K562 (cell line): Measurements from ENCODE around the gene ACTN1. TPM values are rescaled to one million over a fixed set of nuclear protein-coding genes. Genes with fewer than 3 reads are reported as not detected.

Experiments
- ATAC-seq: fragments of 200-7000 bp; cut with Tn5 transposase; 3 replicates; pipeline ENCODE4 v1.9.1; 2020; ENCODE audit warnings: moderate library complexity
- BruUV-seq: library from RNA; stranded (reverse); fragments of 400-500 nt; replicated peaks from 2 replicates; lab custom pipeline; 2021; lab: Mats Ljungman, UMichigan
- CTCF ChIA-PET: fragments of 300-600 bp; formaldehyde crosslinking; extraction: SDS; loops from one replicate; lab custom pipeline; 2021; ENCODE audit warnings: low intra/inter-chr PET ratio; lab: Yijun Ruan, JAX
- POLR2A ChIA-PET: fragments of 300-600, 350-650 bp; sonication (Branson Sonifier 250); formaldehyde crosslinking; extraction: SDS; loops from one replicate; lab custom pipeline; 2021; ENCODE audit warnings: antibody characterized with exemption, inconsistent platforms; lab: Yijun Ruan, JAX
- DNase-seq, 4 experiments: peaks; one replicate each; pipeline versions ENCODE4 v3.0.0 to v3.0.0-alpha.2; 2011 to 2018; ENCODE audit warnings: low spot score in 3 of 4, mixed read lengths in 3 of 4; ENCODE audit errors: extremely low read depth in 1 of 4
- FAIRE-seq: peaks from 2 replicates; lab custom pipeline; 2011; peaks lifted over from hg19 to GRCh38; lab: Jason Lieb, UNC
- H2AFZ ChIP-seq: 2 replicates; pipeline ENCODE4 v1.6.0; 2011; ENCODE audit warnings: low read depth, low read length, control low read depth, inconsistent platforms
- H3K27ac ChIP-seq: fragments of 200-600 bp; 3 replicates; pipeline ENCODE4 v1.8.0; 2011; ENCODE audit warnings: low read depth, mild to moderate bottlenecking, control low read depth, inconsistent platforms, low read length, moderate library complexity, mixed read lengths; ENCODE audit errors: extremely low read depth
- H3K27me3 ChIP-seq, 2 experiments: fragments of 300-600 bp in 1 of 2; 2 replicates in 1 of 2; 3 replicates in 1 of 2; pipeline versions ENCODE4 v1.6.0 to v1.8.0; 2011; ENCODE audit warnings: inconsistent platforms in 2 of 2, low read length in 2 of 2, mild to moderate bottlenecking in 1 of 2, mixed read lengths in 1 of 2, moderate library complexity in 1 of 2; ENCODE audit not compliant: control insufficient read depth in 2 of 2, insufficient read depth in 2 of 2
- H3K36me3 ChIP-seq: fragments of 300-600 bp; 3 replicates; pipeline ENCODE4 v1.8.0; 2011; ENCODE audit warnings: mild to moderate bottlenecking, low read length, inconsistent platforms; ENCODE audit not compliant: control insufficient read depth, insufficient read depth
- H3K4me1 ChIP-seq, 2 experiments: fragments of 200-600 bp in 1 of 2; replicated peaks in 1 of 2; 2 replicates in 1 of 2; 3 replicates in 1 of 2; pipeline versions ENCODE4 v1.5.1 to v1.8.0; 2011; ENCODE audit warnings: inconsistent platforms in 2 of 2, low read length in 2 of 2, mild to moderate bottlenecking in 1 of 2, mixed read lengths in 1 of 2, moderate library complexity in 1 of 2; ENCODE audit not compliant: control insufficient read depth in 2 of 2, insufficient read depth in 2 of 2
- H3K4me2 ChIP-seq: 2 replicates; pipeline ENCODE4 v1.6.1; 2011; ENCODE audit warnings: low read length, control low read depth, inconsistent platforms, mixed read lengths; ENCODE audit not compliant: insufficient read depth
- H3K4me3 ChIP-seq: fragments of 200-600 bp; sonication (generic), shearing (Covaris generic); 2 replicates; pipeline ENCODE4 v1.5.1; 2016; ENCODE audit warnings: control low read depth, inconsistent platforms
- H3K79me2 ChIP-seq: fragments of 200-600 bp; 3 replicates; pipeline ENCODE4 v1.8.0; 2011; ENCODE audit warnings: low read length, inconsistent platforms; ENCODE audit not compliant: control insufficient read depth, insufficient read depth
- H3K9ac ChIP-seq, 2 experiments: 2 replicates each; pipeline versions ENCODE4 v1.6.0 to v1.6.1; 2011; ENCODE audit warnings: low read depth in 2 of 2, low read length in 2 of 2, control low read depth in 1 of 2, inconsistent platforms in 1 of 2, mild to moderate bottlenecking in 1 of 2, mixed read lengths in 1 of 2; ENCODE audit not compliant: insufficient read depth in 1 of 2
- H3K9me1 ChIP-seq: one replicate; pipeline ENCODE4 v1.6.0; 2011; ENCODE audit warnings: inconsistent platforms, mild to moderate bottlenecking, low read length, moderate library complexity; ENCODE audit not compliant: control insufficient read depth, insufficient read depth
- H3K9me3 ChIP-seq: replicated peaks from 2 replicates; pipeline ENCODE4 v1.5.1; 2011; ENCODE audit warnings: low read depth, low read length, inconsistent platforms; ENCODE audit not compliant: control insufficient read depth, insufficient read depth
- H4K20me1 ChIP-seq: replicated peaks from 2 replicates; pipeline ENCODE4 v1.6.1; 2011; ENCODE audit warnings: low read length, inconsistent platforms, mixed read lengths; ENCODE audit not compliant: control insufficient read depth, insufficient read depth
- CBFA2T3 ChIP-seq: fragments of 450-650 bp; IDR thresholded peaks from 2 replicates; pipeline ENCODE4 v1.6.1; 2017
- GATAD2A ChIP-seq: fragments of 450-650 bp; IDR thresholded peaks from 2 replicates; pipeline ENCODE4 v1.6.1; 2017
- GATAD2B ChIP-seq: fragments of 450-650 bp; IDR thresholded peaks from 2 replicates; pipeline ENCODE4 v1.6.1; 2017; ENCODE audit warnings: mild to moderate bottlenecking, borderline replicate concordance
- PCBP1 ChIP-seq: fragments of 200-400 bp; formaldehyde crosslinking; IDR thresholded peaks from 2 replicates; pipeline ENCODE4 v1.6.1; 2018; ENCODE audit warnings: mild to moderate bottlenecking, low read depth, low read length; ENCODE audit not compliant: poor library complexity, severe bottlenecking
- TCFL5 ChIP-seq: fragments of 250-450 bp; sonication (Bioruptor Pico); conservative IDR thresholded peaks from 2 replicates; pipeline ENCODE4 v1.6.1; 2021; ENCODE audit warnings: mild to moderate bottlenecking, moderate library complexity, matching md5 sums
- THAP7 ChIP-seq: fragments of 250-450 bp; sonication (Bioruptor Pico); IDR thresholded peaks from 2 replicates; pipeline ENCODE4 v1.5.0; 2021
- ZNF589 ChIP-seq: fragments of 200-800 bp; sonication (Bioruptor generic); IDR thresholded peaks from 2 replicates; pipeline ENCODE4 v1.6.1; 2016; ENCODE audit warnings: low read depth, missing genetic modification characterization, missing compliant biosample characterization
- WGBS: fragments of 100-300 bp; shearing (Covaris generic); methylation state at CpG from one replicate; pipeline ENCODE4 v1.1.6; 2016; ENCODE audit warnings: low coverage, mixed read lengths; ENCODE audit not compliant: insufficient coverage; ENCODE audit errors: missing lambda C conversion rate; 5-methylcytosine and 5-hydroxymethylcytosine counted together
- in situ Hi-C: fragments of 300-500 bp; cut with MboI; formaldehyde crosslinking; loops from 4 replicates; pipeline ENCODE4 v1.15.0; 2018; ENCODE audit warnings: inconsistent platforms, mixed read lengths
- intact Hi-C: fragments of 100-400 bp; cut with micrococcal nuclease; formaldehyde crosslinking; loops from 2 replicates; pipeline ENCODE4 v1.14.2; 2022
- polyA plus RNA-seq, 8 experiments: library from polyadenylated mRNA; depleted of rRNA in 4 of 8; stranded (reverse) in 5 of 8; unstranded in 3 of 8; fragments of >200 nt; fragmentation: Nextera tagmentation in 2 of 8; fragmentation: Illumina TruSeq in 1 of 8; extraction: Ambion mirVana in 2 of 8; extraction: Trizol in 1 of 8; gene quantifications; 2 replicates each; pipeline versions ENCODE4 v1.2.1 to v1.2.3, GENCODE V29; 2011 to 2014; ENCODE audit warnings: inconsistent platforms in 1 of 8, missing spikeins in 1 of 8
- total RNA-seq, 7 experiments: library from RNA; depleted of rRNA in 6 of 7; stranded (reverse); fragments of >200 nt in 6 of 7; fragmentation: Illumina TruSeq in 2 of 7; extraction: Trizol in 2 of 7; gene quantifications; 2 replicates each; pipeline versions ENCODE4 v1.2.1 to v1.2.3, GENCODE V29; 2011 to 2021; ENCODE audit warnings: low replicate concordance in 1 of 7

Gene ACTN1
- total and polyA plus RNA-seq, 9 of the 15 experiments (the other 6 are each of a cell fraction or from before 2014, with no cell fraction given) = 2.2 to 67.7 (median 34.5) TPM

DNA sequence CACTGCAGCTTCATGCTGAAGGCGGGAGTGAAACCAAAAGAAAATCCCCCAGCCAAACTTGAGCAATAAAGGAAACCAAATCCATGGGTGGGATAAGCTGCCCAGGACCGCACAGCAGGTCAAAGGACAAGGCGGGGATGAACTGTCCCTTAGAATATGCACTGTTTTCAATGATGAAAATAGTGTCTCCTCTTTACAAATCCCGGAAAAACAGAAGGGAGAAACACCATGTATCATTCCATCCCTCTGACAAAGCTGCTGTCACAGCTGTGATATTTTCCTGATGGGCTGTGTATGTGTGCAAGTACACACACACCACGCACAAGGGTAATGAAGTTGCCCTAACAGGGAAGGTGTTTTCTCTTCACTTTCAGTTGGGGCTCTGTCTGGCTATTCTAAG, 70.3 kb downstream of the ACTN1 start:
- H4K20me1 ChIP-seq = no peaks in the 10 kb centered on the region
- no peaks in the 10 kb centered on the region for H3K9me1 ChIP-seq
- ATAC-seq (no peak), DNase-seq (no peak), FAIRE-seq (no peak)
- H3K27me3 ChIP-seq = no peaks in the 10 kb centered on the region
- CTCF ChIA-PET = no interaction called here
- POLR2A ChIA-PET = interaction anchor here (0.6 to 0.7 kb wide), 3 partner anchors 14 to 188 kb away, joined by 3 read pairs; no protein-coding TSS in a partner anchor
- intact Hi-C loops = no loop called here
- TF ChIP-seq THAP7 (CRISPR knock-in tag) = no peak
- in situ Hi-C loops = no loop called here
- H2AFZ ChIP-seq = no peak overlapping the region
- H3K27ac ChIP-seq = no peak overlapping the region
- no peaks in the 10 kb centered on the region for H3K9me3 ChIP-seq
- H3K36me3 ChIP-seq = peaks cover 49% of the 10 kb centered on the region; the same call in 2 of the 3 replicates
- no peaks in the 10 kb centered on the region for H3K4me1 ChIP-seq
- no peak overlapping the region for H3K9ac ChIP-seq
- no peaks in the 10 kb centered on the region for H3K79me2 ChIP-seq
- H3K4me3 ChIP-seq = no peak overlapping the region
- WGBS = 100% methylated on average over 1 of the region's 5 CpGs
- no peak overlapping the region for H3K4me2 ChIP-seq
- BruUV-seq = no TSS peak

DNA sequence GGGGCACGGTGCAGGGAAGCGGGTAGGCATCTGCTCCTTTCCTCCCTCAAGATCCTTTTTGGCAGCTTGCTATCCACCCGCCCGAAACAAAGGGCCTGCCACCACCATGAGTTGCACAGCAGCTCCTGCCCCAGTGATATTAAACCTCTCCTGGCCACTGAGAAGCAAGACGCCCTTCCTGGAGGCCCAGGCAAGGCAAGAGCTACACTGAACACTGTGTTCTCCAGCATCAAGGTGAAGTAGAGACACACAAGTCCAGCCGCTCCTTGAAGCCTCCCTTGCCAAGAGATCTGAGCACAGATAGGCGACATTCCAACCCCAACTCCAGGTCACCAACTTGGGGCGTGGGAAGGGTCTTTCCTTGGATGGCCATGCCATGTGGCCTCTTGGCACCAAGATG, 70.9 kb downstream of the ACTN1 start:
- no peak for ATAC-seq
- no peaks in the 10 kb centered on the region for H3K9me3 ChIP-seq
- H3K4me1 ChIP-seq = no peaks in the 10 kb centered on the region
- intact Hi-C loops = no loop called here
- no peak overlapping the region for H3K4me3 ChIP-seq
- WGBS = 87% methylated on average over 4 of the region's 8 CpGs
- no peaks in the 10 kb centered on the region for H3K9me1 ChIP-seq
- in situ Hi-C loops = no loop called here
- ChIA-PET CTCF (no interaction called here), POLR2A (interaction anchor here (0.7 kb wide), 3 partner anchors 136 to 242 kb away, joined by 3 read pairs; no protein-coding TSS in a partner anchor)
- H3K36me3 ChIP-seq = peaks cover 51% of the 10 kb centered on the region; the same call in 2 of the 3 replicates
- H4K20me1 ChIP-seq = no peaks in the 10 kb centered on the region
- H3K27ac ChIP-seq = no peak overlapping the region
- H3K79me2 ChIP-seq = no peaks in the 10 kb centered on the region
- TF ChIP-seq PCBP1 = no peak
- no peak for TF ChIP-seq GATAD2A
- no peak for TF ChIP-seq TCFL5 (CRISPR knock-in tag)
- TF ChIP-seq ZNF589 (CRISPR knock-in tag) = no peak
- TF ChIP-seq GATAD2B = no peak
- TF ChIP-seq CBFA2T3 = no peak
- BruUV-seq = no TSS peak
- no peaks in the 10 kb centered on the region for H3K27me3 ChIP-seq
- H2AFZ ChIP-seq = no peak overlapping the region
- no peak for DNase-seq
- FAIRE-seq = no peak
- H3K9ac ChIP-seq = no peak overlapping the region
- H3K4me2 ChIP-seq = no peak overlapping the region
